CD8-positive, alpha-beta memory T cell (primary cell): ENCODE results near the gene SH3TC1. TPM values are rescaled to one million over a fixed set of nuclear protein-coding genes. Genes with fewer than 3 reads are reported as not detected.

Experiments
- CTCF ChIA-PET: fragments of 350-600 bp; sonication (Branson Sonifier 250); formaldehyde crosslinking; loops from one replicate; lab custom pipeline; 2021; ENCODE audit warnings: antibody characterized with exemption; lab: Charles Lee
- POLR2A ChIA-PET: fragments of 350-600 bp; sonication (Branson Sonifier 250); formaldehyde crosslinking; loops from one replicate; lab custom pipeline; 2021; ENCODE audit warnings: antibody characterized with exemption; lab: Charles Lee
- DNase-seq, 5 donors: peaks; one replicate each; pipeline versions ENCODE4 v3.0.0 to v3.0.0-alpha.2; 2020 to 2022; ENCODE audit warnings: mixed read lengths in 1 of 5
- H3K27ac ChIP-seq: one replicate; pipeline ENCODE4 v1.7.0; 2013; ENCODE audit warnings: low read depth, mild to moderate bottlenecking, low read length, moderate library complexity
- H3K27me3 ChIP-seq: 2 replicates; pipeline ENCODE4 v1.7.0; 2013; ENCODE audit warnings: low read length, mild to moderate bottlenecking; ENCODE audit not compliant: insufficient read depth, poor library complexity, severe bottlenecking
- H3K36me3 ChIP-seq: 2 replicates; pipeline ENCODE4 v1.7.0; 2013; ENCODE audit warnings: mild to moderate bottlenecking, low read length, moderate library complexity; ENCODE audit not compliant: insufficient read depth
- H3K4me1 ChIP-seq: 2 replicates; pipeline ENCODE4 v1.7.0; 2013; ENCODE audit warnings: mild to moderate bottlenecking, low read length, moderate library complexity; ENCODE audit not compliant: insufficient read depth
- H3K4me3 ChIP-seq: 2 replicates; pipeline ENCODE4 v1.7.0; 2013; ENCODE audit warnings: mild to moderate bottlenecking, low read length
- H3K9me3 ChIP-seq: 2 replicates; pipeline ENCODE4 v1.7.0; 2013; ENCODE audit warnings: mild to moderate bottlenecking, low read length
- H3K27ac Mint-ChIP-seq, 8 donors: one replicate each; pipeline ENCODE4 v1.8.0; 2020 to 2021; ENCODE audit warnings: mixed read lengths in 8 of 8, mild to moderate bottlenecking in 6 of 8, inconsistent platforms in 3 of 8, moderate library complexity in 3 of 8
- H3K27me3 Mint-ChIP-seq, 2 donors: one replicate each; pipeline ENCODE4 v1.8.0; 2020 to 2021; ENCODE audit warnings: mixed read lengths in 2 of 2, mild to moderate bottlenecking in 1 of 2, moderate library complexity in 1 of 2
- H3K36me3 Mint-ChIP-seq, 3 donors: one replicate each; pipeline ENCODE4 v1.8.0; 2020 to 2021; ENCODE audit warnings: mixed read lengths in 3 of 3, inconsistent platforms in 1 of 3, mild to moderate bottlenecking in 1 of 3
- H3K4me1 Mint-ChIP-seq, 3 donors: one replicate each; pipeline ENCODE4 v1.8.0; 2020 to 2021; ENCODE audit warnings: mixed read lengths in 3 of 3, inconsistent platforms in 1 of 3, mild to moderate bottlenecking in 1 of 3
- H3K4me3 Mint-ChIP-seq, 7 donors: one replicate each; pipeline ENCODE4 v1.8.0; 2020 to 2021; ENCODE audit warnings: mixed read lengths in 7 of 7, mild to moderate bottlenecking in 6 of 7, moderate library complexity in 4 of 7, inconsistent platforms in 2 of 7
- H3K9me3 Mint-ChIP-seq, 5 donors: one replicate each; pipeline ENCODE4 v1.8.0; 2020 to 2022; ENCODE audit warnings: mixed read lengths in 5 of 5, mild to moderate bottlenecking in 3 of 5, moderate library complexity in 2 of 5, inconsistent platforms in 1 of 5
- polyA plus RNA-seq: library from polyadenylated mRNA; unstranded; fragments of 300-500 nt; fragmentation: Illumina TruSeq; gene quantifications from one replicate; pipeline ENCODE4 v1.2.3, GENCODE V29; 2021
- total RNA-seq, 2 experiments: library from RNA; stranded (reverse); gene quantifications; one replicate each; pipeline ENCODE4 v1.2.3, GENCODE V29; 2021

Gene SH3TC1
- total and polyA plus RNA-seq, 3 experiments from 2014 or later = 7.5 to 12.2 (median 8.9) TPM

DNA sequence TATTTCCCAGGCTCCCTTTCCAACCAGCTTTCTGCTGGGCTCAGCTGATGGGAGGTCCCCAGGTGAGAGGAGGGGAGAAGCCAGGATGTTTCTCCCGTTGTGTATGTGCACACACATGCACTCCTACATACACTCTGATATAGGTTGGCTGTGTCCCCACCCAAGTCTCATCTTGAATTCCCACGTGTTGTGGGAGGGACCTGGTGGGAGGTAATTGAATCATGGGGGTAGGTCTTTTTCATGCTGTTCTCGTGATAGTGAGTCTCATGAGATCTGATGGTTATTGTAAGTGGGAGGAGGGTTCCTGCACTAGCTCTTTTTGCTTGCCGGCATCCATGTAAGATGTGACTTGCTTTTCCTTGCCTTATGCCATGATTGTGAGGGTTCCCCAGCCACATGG, 58.8 kb downstream of the SH3TC1 start:
- H3K4me1 ChIP-seq = no peaks in the 10 kb centered on the region
- Mint-ChIP-seq H3K27me3 (peaks cover 0 to 14% of the 10 kb centered on the region in 2 donors), H3K27ac (no peak overlapping the region), H3K36me3 (no peaks in the 10 kb centered on the region), H3K9me3 (no peaks in the 10 kb centered on the region), H3K4me3 (no peak overlapping the region), H3K4me1 (no peaks in the 10 kb centered on the region)
- H3K9me3 ChIP-seq = no peaks in the 10 kb centered on the region
- no peaks in the 10 kb centered on the region for H3K36me3 ChIP-seq
- H3K27ac ChIP-seq = no peak overlapping the region
- no peak overlapping the region for H3K4me3 ChIP-seq
- DNase-seq = no peak
- no peaks in the 10 kb centered on the region for H3K27me3 ChIP-seq
- CTCF ChIA-PET = no interaction called here
- POLR2A ChIA-PET = no interaction called here

GRCh38 chr4:8258552-8259212, 59.6 kb downstream of the SH3TC1 start:
- H3K4me1 ChIP-seq = no peaks in the 10 kb centered on the region
- CTCF ChIA-PET = no interaction called here
- peaks cover 1 to 16% of the 10 kb centered on the region in 2 donors for H3K27me3 Mint-ChIP-seq

DNA sequence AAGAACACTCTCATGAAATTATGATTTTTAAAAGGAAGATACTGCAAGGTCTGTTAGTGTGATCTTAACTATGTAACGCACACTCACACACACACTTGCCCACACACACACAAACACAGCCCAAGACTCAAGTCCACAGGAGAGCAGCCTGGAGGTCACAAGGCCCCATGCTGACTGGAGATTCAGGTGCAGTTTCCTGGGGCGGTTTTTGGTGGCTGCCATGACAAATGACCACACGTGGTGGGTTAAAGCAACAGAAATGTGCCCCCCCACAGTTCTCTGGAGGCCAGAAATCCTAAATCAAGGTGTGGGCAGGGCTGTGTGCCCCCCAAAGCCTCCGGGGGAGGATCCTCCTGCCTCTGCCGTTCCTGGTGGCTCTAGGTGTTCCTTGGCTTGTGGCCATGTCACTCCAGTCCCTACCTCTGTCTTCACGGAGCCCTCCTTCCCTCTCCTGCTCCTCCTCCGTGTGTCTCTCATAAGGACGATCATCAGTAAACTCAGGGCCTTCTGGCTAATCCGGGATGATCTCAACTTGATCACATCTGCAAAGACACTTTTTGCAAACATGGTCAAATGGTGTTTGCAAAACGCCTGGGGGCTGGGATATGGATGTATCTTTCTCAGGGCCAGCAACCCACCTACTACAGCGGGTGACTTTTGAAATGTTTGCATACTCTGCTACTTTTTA, 60.8 kb downstream of the SH3TC1 start:
- Histone ChIP-seq H3K36me3 (no peaks in the 10 kb centered on the region), H3K9me3 (no peaks in the 10 kb centered on the region), H3K4me3 (no peak overlapping the region), H3K4me1 (no peaks in the 10 kb centered on the region), H3K27ac (no peak overlapping the region), H3K27me3 (no peaks in the 10 kb centered on the region)
- Mint-ChIP-seq H3K27ac (no peak overlapping the region), H3K36me3 (no peaks in the 10 kb centered on the region), H3K9me3 (no peaks in the 10 kb centered on the region), H3K4me1 (no peaks in the 10 kb centered on the region), H3K4me3 (no peak overlapping the region), H3K27me3 (peaks cover 1 to 20% of the 10 kb centered on the region in 2 donors)
- ChIA-PET POLR2A (no interaction called here), CTCF (no interaction called here)
- DNase-seq = no peak

More at GRCh38 chr4:8258552-8259212, 59.6 kb downstream of the SH3TC1 start:
- Histone ChIP-seq H3K36me3 (no peaks in the 10 kb centered on the region), H3K27me3 (no peaks in the 10 kb centered on the region), H3K4me3 (no peak overlapping the region), H3K27ac (no peak overlapping the region), H3K9me3 (no peaks in the 10 kb centered on the region)
- H3K27ac Mint-ChIP-seq = peak overlapping the region in 1 of 8 donors; percentile 38
- no peak overlapping the region for H3K4me3 Mint-ChIP-seq
- no peaks in the 10 kb centered on the region for H3K4me1 Mint-ChIP-seq
- no peak for DNase-seq
- no peaks in the 10 kb centered on the region for H3K9me3 Mint-ChIP-seq
- H3K36me3 Mint-ChIP-seq = no peaks in the 10 kb centered on the region
- POLR2A ChIA-PET = no interaction called here

DNA sequence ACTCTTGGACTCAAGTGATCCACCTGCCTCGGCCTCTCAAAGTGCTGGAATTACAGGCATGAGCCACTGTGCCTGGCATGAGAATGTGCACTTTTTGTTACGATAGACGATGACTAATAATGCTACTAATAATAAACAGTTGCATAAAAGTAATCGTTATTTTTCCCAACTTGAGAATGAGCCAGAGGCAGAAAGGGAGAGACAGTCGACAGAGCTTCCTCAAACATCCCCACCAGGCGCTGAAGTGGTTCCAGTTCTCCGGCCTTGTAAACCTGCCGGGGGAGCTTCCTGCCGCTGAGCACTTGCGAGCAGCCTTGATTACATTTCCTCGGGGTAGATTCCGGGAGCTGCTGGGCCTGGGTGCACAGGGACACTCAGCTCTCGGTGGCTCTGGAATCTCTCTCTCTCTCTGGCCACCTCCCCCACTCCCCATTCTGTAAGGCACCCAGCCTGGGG, 61.6 kb downstream of the SH3TC1 start:
- no peaks in the 10 kb centered on the region for H3K36me3 ChIP-seq
- H3K4me3 ChIP-seq = no peak overlapping the region
- no peak overlapping the region for H3K27ac ChIP-seq
- H3K4me1 ChIP-seq = no peaks in the 10 kb centered on the region
- CTCF ChIA-PET = no interaction called here
- POLR2A ChIA-PET = no interaction called here
- H3K36me3 Mint-ChIP-seq = no peaks in the 10 kb centered on the region
- no peak overlapping the region for H3K4me3 Mint-ChIP-seq
- no peaks in the 10 kb centered on the region for H3K9me3 ChIP-seq
- H3K27me3 Mint-ChIP-seq = peaks cover 1 to 20% of the 10 kb centered on the region in 2 donors
- no peak overlapping the region for H3K27ac Mint-ChIP-seq
- no peak for DNase-seq
- no peaks in the 10 kb centered on the region for H3K27me3 ChIP-seq
- H3K9me3 Mint-ChIP-seq = no peaks in the 10 kb centered on the region
- H3K4me1 Mint-ChIP-seq = no peaks in the 10 kb centered on the region

DNA sequence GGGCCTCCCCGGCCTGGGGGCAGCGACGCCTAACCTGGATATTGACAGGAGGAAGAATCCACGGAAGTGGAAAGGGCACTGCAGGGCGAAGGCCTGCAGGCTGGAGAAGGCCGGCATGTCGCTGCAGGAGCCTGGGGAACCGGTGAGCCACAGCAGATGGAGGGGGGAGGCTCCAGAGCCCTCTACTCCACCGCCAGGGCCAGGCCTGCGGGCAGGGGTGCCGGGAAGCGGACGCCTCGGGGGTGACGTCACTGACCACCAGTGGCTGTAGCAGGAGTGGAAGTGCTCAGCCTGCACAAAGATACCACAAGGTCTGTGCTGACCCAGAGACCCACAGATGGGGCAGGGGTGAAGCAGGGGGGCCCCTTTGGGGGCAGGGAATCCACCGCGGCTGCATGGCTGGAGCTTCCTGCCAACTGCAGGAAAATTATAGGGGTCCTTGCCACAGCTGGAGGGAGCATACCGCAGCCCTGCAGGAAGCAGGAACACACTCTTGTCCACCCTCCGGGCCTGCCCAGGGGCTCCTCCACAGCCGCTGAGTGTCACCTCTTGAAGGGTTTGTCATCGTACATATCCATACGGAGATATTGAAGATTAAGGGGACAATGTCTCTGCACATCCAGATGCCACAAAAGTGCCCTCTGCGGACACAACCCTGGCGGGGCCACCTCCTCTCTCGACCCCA, 62.9 kb downstream of the SH3TC1 start:
- H3K27ac ChIP-seq = no peak overlapping the region
- no peaks in the 10 kb centered on the region for H3K9me3 Mint-ChIP-seq
- no peak for DNase-seq
- H3K36me3 Mint-ChIP-seq = no peaks in the 10 kb centered on the region
- no peaks in the 10 kb centered on the region for H3K9me3 ChIP-seq
- H3K4me1 Mint-ChIP-seq = no peaks in the 10 kb centered on the region
- H3K4me3 ChIP-seq = no peak overlapping the region
- no peak overlapping the region for H3K27ac Mint-ChIP-seq
- peaks cover 1 to 24% of the 10 kb centered on the region in 2 donors for H3K27me3 Mint-ChIP-seq
- ChIA-PET CTCF (no interaction called here), POLR2A (no interaction called here)
- no peaks in the 10 kb centered on the region for H3K27me3 ChIP-seq
- H3K4me3 Mint-ChIP-seq = no peak overlapping the region
- no peaks in the 10 kb centered on the region for H3K4me1 ChIP-seq
- no peaks in the 10 kb centered on the region for H3K36me3 ChIP-seq

- no peaks in the 10 kb centered on the region for H3K36me3 Mint-ChIP-seq
Observed at GRCh38 chr4:8262637-8263322, 63.7 kb downstream of the SH3TC1 start.

DNA sequence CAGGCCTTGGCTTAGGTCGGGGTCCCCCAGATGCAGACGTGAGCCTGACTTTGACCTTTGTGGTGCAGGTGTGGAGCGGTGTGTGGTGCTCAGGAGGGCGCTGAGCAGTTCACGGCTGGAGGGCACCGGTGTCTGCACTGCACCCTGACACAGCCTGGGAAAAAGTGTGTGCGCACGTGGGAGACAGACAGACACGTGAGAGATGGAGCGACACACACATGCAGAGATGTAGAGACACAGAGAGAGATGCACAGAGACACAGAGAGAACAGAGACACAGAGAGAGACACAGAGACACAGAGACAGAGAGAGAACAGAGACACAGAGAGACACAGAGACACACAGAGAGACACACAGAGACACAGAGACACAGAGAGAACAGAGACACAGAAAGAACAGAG, 64.3 kb downstream of the SH3TC1 start:
- Histone ChIP-seq H3K4me1 (no peaks in the 10 kb centered on the region), H3K36me3 (no peaks in the 10 kb centered on the region), H3K27ac (no peak overlapping the region), H3K9me3 (no peaks in the 10 kb centered on the region), H3K4me3 (no peak overlapping the region), H3K27me3 (no peaks in the 10 kb centered on the region)
- ChIA-PET POLR2A (no interaction called here), CTCF (no interaction called here)
- Mint-ChIP-seq H3K27me3 (peaks cover 1 to 27% of the 10 kb centered on the region in 2 donors), H3K4me3 (no peak overlapping the region), H3K4me1 (no peaks in the 10 kb centered on the region), H3K27ac (no peak overlapping the region), H3K9me3 (no peaks in the 10 kb centered on the region), H3K36me3 (no peaks in the 10 kb centered on the region)
- no peak for DNase-seq

More at GRCh38 chr4:8262637-8263322, 63.7 kb downstream of the SH3TC1 start:
- Histone ChIP-seq H3K9me3 (no peaks in the 10 kb centered on the region), H3K36me3 (no peaks in the 10 kb centered on the region), H3K27ac (no peak overlapping the region), H3K27me3 (no peaks in the 10 kb centered on the region), H3K4me1 (no peaks in the 10 kb centered on the region), H3K4me3 (no peak overlapping the region)
- no peak overlapping the region for H3K27ac Mint-ChIP-seq
- no peaks in the 10 kb centered on the region for H3K4me1 Mint-ChIP-seq
- peaks cover 1 to 25% of the 10 kb centered on the region in 2 donors for H3K27me3 Mint-ChIP-seq
- ChIA-PET POLR2A (no interaction called here), CTCF (no interaction called here)
- no peak for DNase-seq
- no peak overlapping the region for H3K4me3 Mint-ChIP-seq
- no peaks in the 10 kb centered on the region for H3K9me3 Mint-ChIP-seq

- H3K36me3 ChIP-seq = no peaks in the 10 kb centered on the region
- POLR2A ChIA-PET = no interaction called here
- H3K4me1 ChIP-seq = no peaks in the 10 kb centered on the region
- H3K36me3 Mint-ChIP-seq = no peaks in the 10 kb centered on the region
- CTCF ChIA-PET = no interaction called here
- no peaks in the 10 kb centered on the region for H3K27me3 ChIP-seq
- no peak overlapping the region for H3K4me3 ChIP-seq
- peak overlapping the region in 2 of 8 donors; percentile 2 to 7 for H3K27ac Mint-ChIP-seq
- H3K27me3 Mint-ChIP-seq = peaks cover 1 to 34% of the 10 kb centered on the region in 2 donors
- no peak overlapping the region for H3K27ac ChIP-seq
- H3K4me3 Mint-ChIP-seq = no peak overlapping the region
- H3K9me3 ChIP-seq = no peaks in the 10 kb centered on the region
- no peaks in the 10 kb centered on the region for H3K4me1 Mint-ChIP-seq
- DNase-seq = no peak
- H3K9me3 Mint-ChIP-seq = no peaks in the 10 kb centered on the region
Observed at GRCh38 chr4:8264106-8264505, 65.0 kb downstream of the SH3TC1 start.
